HepG2 (cell line): ENCODE data around the gene TTN. TPM values are rescaled to one million over a fixed set of nuclear protein-coding genes. Genes with fewer than 3 reads are reported as not detected.

Experiments used
- ATAC-seq: fragments of 200-7000 bp; cut with Tn5 transposase; 3 replicates; pipeline ENCODE4 v1.9.1; 2020; ENCODE audit warnings: mild to moderate bottlenecking, moderate library complexity
- BruUV-seq: library from RNA; stranded (reverse); fragments of 400-500 nt; replicated peaks from 2 replicates; lab custom pipeline; 2021; lab: Mats Ljungman, UMichigan
- CTCF ChIA-PET: fragments of 300-600 bp; formaldehyde crosslinking; extraction: SDS; loops from one replicate; lab custom pipeline; 2021; ENCODE audit warnings: low total read pairs, inconsistent platforms, low intra/inter-chr PET ratio; lab: Yijun Ruan, JAX
- POLR2A ChIA-PET: fragments of 350-600 bp; sonication (Branson Sonifier 250); formaldehyde crosslinking; loops from one replicate; lab custom pipeline; 2020; ENCODE audit warnings: antibody characterized with exemption, inconsistent platforms; lab: Yijun Ruan, JAX
- DNase-seq: peaks from one replicate; pipeline ENCODE4 v3.0.0-alpha.2; 2015; ENCODE audit warnings: low spot score
- FAIRE-seq: peaks from 3 replicates; lab custom pipeline; 2011; peaks lifted over from hg19 to GRCh38; lab: Jason Lieb, UNC
- H2AFZ ChIP-seq: one replicate; pipeline ENCODE4 v1.6.1; 2011; ENCODE audit warnings: low read length, inconsistent platforms
- H3K27ac ChIP-seq: fragments of 300-600 bp; 3 replicates; pipeline ENCODE4 v1.8.0; 2011; ENCODE audit warnings: mixed run types, mild to moderate bottlenecking, mixed read lengths, low read length, inconsistent platforms; ENCODE audit not compliant: insufficient read depth; ENCODE audit errors: extremely low read length
- H3K27me3 ChIP-seq, 2 experiments: fragments of 200-600 bp in 1 of 2; 2 replicates in 1 of 2; 3 replicates in 1 of 2; pipeline versions ENCODE4 v1.6.0 to v1.8.0; 2011; ENCODE audit warnings: low read length in 2 of 2, mild to moderate bottlenecking in 2 of 2, moderate library complexity in 2 of 2, inconsistent platforms in 1 of 2; ENCODE audit not compliant: insufficient read depth in 2 of 2, control insufficient read depth in 1 of 2
- H3K36me3 ChIP-seq, 2 experiments: fragments of 200-600 bp in 1 of 2; replicated peaks in 1 of 2; 2 replicates in 1 of 2; 3 replicates in 1 of 2; pipeline versions ENCODE4 v1.5.1 to v1.8.0; 2011; ENCODE audit warnings: low read length in 2 of 2, inconsistent platforms in 1 of 2; ENCODE audit not compliant: insufficient read depth in 2 of 2, control insufficient read depth in 1 of 2
- H3K4me1 ChIP-seq: 2 replicates; pipeline ENCODE4 v1.5.1; 2012; ENCODE audit warnings: low read length, inconsistent platforms; ENCODE audit not compliant: insufficient read depth
- H3K4me2 ChIP-seq: 2 replicates; pipeline ENCODE4 v1.6.0; 2011; ENCODE audit warnings: low read depth, low read length, inconsistent platforms
- H3K4me3 ChIP-seq, 3 experiments: fragments of 200-600 bp in 1 of 3; sonication (generic), shearing (Covaris generic) in 1 of 3; replicated peaks in 1 of 3; 2 replicates each; pipeline ENCODE4 v1.5.1; 2011 to 2016; ENCODE audit warnings: low read length in 3 of 3, inconsistent platforms in 2 of 3, low read depth in 2 of 3, mild to moderate bottlenecking in 2 of 3, control low read depth in 1 of 3, mixed read lengths in 1 of 3; ENCODE audit not compliant: insufficient read depth in 1 of 3
- H3K79me2 ChIP-seq: one replicate; pipeline ENCODE4 v1.6.1; 2011; ENCODE audit warnings: low read length, inconsistent platforms; ENCODE audit not compliant: insufficient read depth
- H3K9ac ChIP-seq: 2 replicates; pipeline ENCODE4 v1.6.0; 2011; ENCODE audit warnings: mild to moderate bottlenecking, low read depth, low read length, inconsistent platforms; ENCODE audit not compliant: insufficient read depth
- H3K9me3 ChIP-seq: 2 replicates; pipeline ENCODE4 v1.5.1; 2012; ENCODE audit warnings: mild to moderate bottlenecking, low read length
- H4K20me1 ChIP-seq: 2 replicates; pipeline ENCODE4 v1.6.0; 2011; ENCODE audit warnings: inconsistent platforms, mild to moderate bottlenecking, low read length, moderate library complexity; ENCODE audit not compliant: insufficient read depth
- ELF1 ChIP-seq: sonication (generic); formaldehyde crosslinking; IDR thresholded peaks from 2 replicates; pipeline ENCODE4 v1.4.0; 2020; ENCODE audit warnings: missing genetic modification reagents
- GTF2F1 ChIP-seq: fragments of 150-350 bp; IDR thresholded peaks from 2 replicates; pipeline ENCODE4 v1.6.1; 2014; ENCODE audit warnings: low read length
- JARID2 ChIP-seq: sonication (generic); formaldehyde crosslinking; IDR thresholded peaks from 2 replicates; pipeline ENCODE4 v1.8.1; 2023; ENCODE audit warnings: missing genetic modification reagents, inconsistent platforms; ENCODE audit not compliant: insufficient replicate concordance
- MBD4 ChIP-seq: IDR thresholded peaks from 2 replicates; pipeline ENCODE4 v1.6.1; 2012; ENCODE audit warnings: low read length, inconsistent platforms, borderline replicate concordance
- RAD51 ChIP-seq: fragments of 450-650 bp; IDR thresholded peaks from 2 replicates; pipeline ENCODE4 v1.6.1; 2016; ENCODE audit warnings: borderline replicate concordance
- WIZ ChIP-seq: sonication (generic); formaldehyde crosslinking; IDR thresholded peaks from 2 replicates; pipeline ENCODE4 v1.5.1; 2020; ENCODE audit warnings: mild to moderate bottlenecking, missing genetic modification reagents
- ZNF556 ChIP-seq: sonication (generic); formaldehyde crosslinking; IDR thresholded peaks from 2 replicates; pipeline ENCODE4 v1.4.0; 2020; ENCODE audit warnings: mild to moderate bottlenecking, missing genetic modification reagents, borderline replicate concordance
- ZNF678 ChIP-seq: sonication (generic); formaldehyde crosslinking; IDR thresholded peaks from 2 replicates; pipeline ENCODE4 v1.4.0; 2020; ENCODE audit warnings: mild to moderate bottlenecking, missing genetic modification reagents
- WGBS: methylation state at CpG from one replicate; pipeline ENCODE4 v1.1.6; 2017; ENCODE audit warnings: low lambda C conversion rate; 5-methylcytosine and 5-hydroxymethylcytosine counted together
- in situ Hi-C: cut with HindIII; loops from 2 replicates; pipeline ENCODE4 v1.10.0; 2017; ENCODE audit warnings: low pct_unique_long_range_greater_than_20kb; ENCODE audit not compliant: extremely low pct_ligation_motif_present
- intact Hi-C: fragments of 100-400 bp; cut with micrococcal nuclease; formaldehyde crosslinking; loops from one replicate; pipeline ENCODE4 v1.10.0; 2022; ENCODE audit not compliant: unreplicated experiment
- polyA plus RNA-seq, 8 experiments: library from polyadenylated mRNA; depleted of rRNA in 3 of 8; stranded (reverse) in 7 of 8; unstranded in 1 of 8; fragments of >200 nt; fragmentation: Illumina TruSeq in 4 of 8; extraction: Trizol in 4 of 8; gene quantifications; 2 replicates each; pipeline versions ENCODE4 v1.2.1 to v1.2.3, GENCODE V29; 2011 to 2016; ENCODE audit warnings: low read depth in 4 of 8, missing spikeins in 1 of 8, mixed read lengths in 1 of 8; ENCODE audit not compliant: insufficient read depth in 1 of 8
- total RNA-seq, 5 experiments: library from RNA; depleted of rRNA; stranded (reverse); fragments of >200 nt; fragmentation: Illumina TruSeq; extraction: Trizol; gene quantifications; 2 replicates each; pipeline ENCODE4 v1.2.3, GENCODE V29; 2016; ENCODE audit warnings: low read depth in 1 of 5
- TF ChIP-seq, protein P1 (sequence below): sonication (generic); formaldehyde crosslinking; IDR thresholded peaks from 2 replicates; pipeline ENCODE4 v1.4.0; 2020; ENCODE audit warnings: missing genetic modification reagents, mild to moderate bottlenecking, borderline replicate concordance
- TF ChIP-seq, protein P2 (sequence below), 2 experiments: sonication (generic) in 1 of 2; formaldehyde crosslinking in 1 of 2; IDR thresholded peaks; 2 replicates each; pipeline versions ENCODE4 v1.4.0 to v1.6.1; 2016 to 2020; ENCODE audit warnings: borderline replicate concordance in 1 of 2, low read depth in 1 of 2, mild to moderate bottlenecking in 1 of 2, missing genetic modification reagents in 1 of 2

Gene TTN
- total and polyA plus RNA-seq, 2 of the 13 experiments (the other 11 are each of a cell fraction or from before 2014, with no cell fraction given), result under 0.01 TPM

DNA sequence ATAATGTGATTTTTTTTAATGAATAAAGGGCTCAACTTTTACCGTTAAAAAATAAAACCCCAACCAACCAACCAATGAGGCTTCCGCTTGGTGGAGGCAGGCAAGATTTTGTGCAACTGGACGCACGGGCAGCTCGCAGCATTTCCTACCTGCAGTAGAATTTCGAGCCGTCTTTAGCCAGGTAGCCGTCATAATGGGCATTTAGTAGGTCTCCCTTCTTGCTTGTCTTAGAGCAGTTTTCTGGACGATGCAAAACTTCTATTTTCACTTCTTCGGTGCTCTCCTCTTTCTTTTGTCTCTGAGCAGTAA lies 329.1 kb downstream of the TTN start (continued):
- no peak for TF ChIP-seq RAD51

DNA sequence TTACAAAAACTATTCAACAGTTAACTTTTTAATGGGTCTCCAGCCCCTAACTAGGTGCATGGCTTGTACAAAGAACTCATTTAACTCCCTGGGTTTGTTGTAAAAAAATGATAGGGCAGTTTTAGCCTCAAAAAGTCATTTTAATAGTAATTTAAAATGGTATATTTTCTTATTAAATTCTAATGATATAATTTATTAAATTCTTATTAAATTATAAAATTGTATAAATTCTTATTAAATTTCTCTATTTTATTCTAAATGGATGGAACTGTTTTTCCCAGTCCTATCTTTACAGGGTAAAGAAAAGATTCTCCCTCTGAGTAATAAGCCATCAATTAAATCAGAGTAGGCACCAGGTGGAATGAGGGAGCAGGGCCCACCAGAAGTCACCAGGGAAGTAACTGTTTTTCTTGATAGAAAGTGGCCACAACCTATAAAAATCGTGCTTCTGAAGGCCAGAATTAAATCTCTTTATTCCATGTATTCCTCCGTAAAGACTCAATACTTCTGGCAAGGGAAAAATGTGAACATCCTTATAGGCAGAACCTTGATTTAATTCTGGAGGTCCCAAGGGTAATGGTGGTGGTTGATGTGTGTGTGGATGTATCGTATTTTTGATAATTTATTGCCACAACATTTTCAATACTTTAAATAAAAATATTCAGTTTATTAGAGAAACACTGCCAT lies 329.6 kb downstream of the TTN start:
- CTCF ChIA-PET, result no interaction called here
- FAIRE-seq, result no peak

More for the DNA sequence above, 329.6 kb downstream of the TTN start:
- Histone ChIP-seq H3K27ac (peak overlapping the region; percentile 89), H2AFZ (peak overlapping the region; percentile 81), H3K4me1 (peaks cover 35% of the 10 kb centered on the region), H4K20me1 (peaks cover 9% of the 10 kb centered on the region; the same call in 1 of the 2 replicates), H3K27me3 (no peaks in the 10 kb centered on the region; a peak in 1 of 5 replicates), H3K9ac (peak overlapping the region; percentile 86), H3K36me3 (no peaks in the 10 kb centered on the region), H3K4me3 (peak overlapping the region; percentile 80 to 91 (median 82)), H3K79me2 (peaks cover 40% of the 10 kb centered on the region), H3K9me3 (no peaks in the 10 kb centered on the region), H3K4me2 (peak overlapping the region; percentile 91)
- intact Hi-C loops, result loop anchor here (1.0 kb wide), 2 partner anchors 8 to 26 kb away; partner anchors contain the start of genes PJVK and PRKRA
- in situ Hi-C loops, result no loop called here
- under 1% methylated on average over 3 of the region's 3 CpGs for WGBS
- no peak for TF ChIP-seq JARID2 (CRISPR knock-in tag)
- TF ChIP-seq MBD4, result 0 out of 2 replicates have a peak, but pooled peaks have one; percentile 51
- no peak for TF ChIP-seq ZNF556 (CRISPR knock-in tag)
- 0 out of 2 replicates have a peak, but pooled peaks have one; percentile 30 for TF ChIP-seq GTF2F1
- TF ChIP-seq, protein P1, sequence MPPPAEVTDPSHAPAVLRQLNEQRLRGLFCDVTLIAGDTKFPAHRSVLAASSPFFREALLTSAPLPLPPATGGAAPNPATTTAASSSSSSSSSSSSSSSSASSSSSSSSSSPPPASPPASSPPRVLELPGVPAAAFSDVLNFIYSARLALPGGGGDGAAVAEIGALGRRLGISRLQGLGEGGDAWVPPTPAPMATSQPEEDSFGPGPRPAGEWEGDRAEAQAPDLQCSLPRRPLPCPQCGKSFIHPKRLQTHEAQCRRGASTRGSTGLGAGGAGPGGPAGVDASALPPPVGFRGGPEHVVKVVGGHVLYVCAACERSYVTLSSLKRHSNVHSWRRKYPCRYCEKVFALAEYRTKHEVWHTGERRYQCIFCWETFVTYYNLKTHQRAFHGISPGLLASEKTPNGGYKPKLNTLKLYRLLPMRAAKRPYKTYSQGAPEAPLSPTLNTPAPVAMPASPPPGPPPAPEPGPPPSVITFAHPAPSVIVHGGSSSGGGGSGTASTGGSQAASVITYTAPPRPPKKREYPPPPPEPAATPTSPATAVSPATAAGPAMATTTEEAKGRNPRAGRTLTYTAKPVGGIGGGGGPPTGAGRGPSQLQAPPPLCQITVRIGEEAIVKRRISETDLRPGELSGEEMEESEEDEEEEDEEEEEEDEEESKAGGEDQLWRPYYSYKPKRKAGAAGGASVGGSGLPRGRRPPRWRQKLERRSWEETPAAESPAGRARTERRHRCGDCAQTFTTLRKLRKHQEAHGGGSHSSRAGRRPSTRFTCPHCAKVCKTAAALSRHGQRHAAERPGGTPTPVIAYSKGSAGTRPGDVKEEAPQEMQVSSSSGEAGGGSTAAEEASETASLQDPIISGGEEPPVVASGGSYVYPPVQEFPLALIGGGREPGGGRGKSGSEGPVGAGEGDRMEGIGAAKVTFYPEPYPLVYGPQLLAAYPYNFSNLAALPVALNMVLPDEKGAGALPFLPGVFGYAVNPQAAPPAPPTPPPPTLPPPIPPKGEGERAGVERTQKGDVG, result no peak
- no peak for TF ChIP-seq WIZ (CRISPR knock-in tag)
- TF ChIP-seq, protein P2, sequence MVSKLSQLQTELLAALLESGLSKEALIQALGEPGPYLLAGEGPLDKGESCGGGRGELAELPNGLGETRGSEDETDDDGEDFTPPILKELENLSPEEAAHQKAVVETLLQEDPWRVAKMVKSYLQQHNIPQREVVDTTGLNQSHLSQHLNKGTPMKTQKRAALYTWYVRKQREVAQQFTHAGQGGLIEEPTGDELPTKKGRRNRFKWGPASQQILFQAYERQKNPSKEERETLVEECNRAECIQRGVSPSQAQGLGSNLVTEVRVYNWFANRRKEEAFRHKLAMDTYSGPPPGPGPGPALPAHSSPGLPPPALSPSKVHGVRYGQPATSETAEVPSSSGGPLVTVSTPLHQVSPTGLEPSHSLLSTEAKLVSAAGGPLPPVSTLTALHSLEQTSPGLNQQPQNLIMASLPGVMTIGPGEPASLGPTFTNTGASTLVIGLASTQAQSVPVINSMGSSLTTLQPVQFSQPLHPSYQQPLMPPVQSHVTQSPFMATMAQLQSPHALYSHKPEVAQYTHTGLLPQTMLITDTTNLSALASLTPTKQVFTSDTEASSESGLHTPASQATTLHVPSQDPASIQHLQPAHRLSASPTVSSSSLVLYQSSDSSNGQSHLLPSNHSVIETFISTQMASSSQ (IDR thresholded peaks at IDR 0.05; ENCODE audit: low read depth), result no peak
- TF ChIP-seq, protein P2 (CRISPR knock-in tag; IDR thresholded peaks at IDR 0.05; ENCODE audit: borderline replicate concordance), result 0 out of 2 replicates have a peak, but pooled peaks have one; percentile 5
- TF ChIP-seq ZNF678 (CRISPR knock-in tag), result peak; percentile 9; the same call in 1 of the 2 replicates
- 0 out of 2 replicates have a peak, but pooled peaks have one; percentile 1 for TF ChIP-seq ELF1 (CRISPR knock-in tag)
- no TSS peak for BruUV-seq
- POLR2A ChIA-PET, result interaction anchor here (1.0 to 1.9 kb wide), 2 partner anchors 8 to 27 kb away, joined by 3 to 7 read pairs; partner anchors contain the start of genes PJVK and PRKRA
- no peak for DNase-seq
- no peak for ATAC-seq
